GM21528 (cell line): Measurements from ENCODE around the gene ACMSD.
"Not testable (repeated sequence)": the region's sequence is repeated elsewhere in the genome, so short reads cannot be mapped to it uniquely, and the experiment has no call there.

Experiments
- ATAC-seq: cut with Tn5 transposase; IDR thresholded peaks from one replicate; pipeline ENCODE4 v1.9.1; 2021; ENCODE audit warnings: mild to moderate bottlenecking, moderate library complexity; ENCODE audit not compliant: unreplicated experiment, low FRiP score

ACMSD gene

DNA sequence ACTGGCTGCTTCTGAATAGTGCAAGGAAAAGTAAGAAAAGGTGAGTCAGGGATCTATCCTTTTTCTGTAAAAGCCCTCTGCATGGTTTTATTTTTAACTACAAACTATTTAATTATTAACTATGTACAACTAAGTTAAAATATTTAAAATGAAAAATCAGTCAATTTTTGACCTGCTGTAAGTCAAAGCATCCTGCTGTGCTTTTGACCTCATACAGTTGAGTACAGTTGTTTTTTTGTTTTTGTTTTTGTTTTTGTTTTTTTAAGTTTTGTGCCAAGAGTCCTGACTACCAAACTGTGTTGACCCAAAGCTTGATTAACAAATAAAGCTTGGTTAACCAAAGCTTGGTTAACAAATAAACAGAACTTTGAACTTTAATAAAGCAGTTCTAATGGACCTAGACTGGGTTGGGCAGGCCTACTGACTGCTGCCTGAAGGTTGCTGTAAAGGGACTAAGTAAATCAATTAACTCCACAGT is at the start of gene ACMSD:
ACMSD (plus strand) TSS at position 474 of the 478 bp plus-strand sequence. CDS start 67 bp downstream, outside the sequence.
- no peak for ATAC-seq

GRCh38 chr2:134790487-134790886 is 47.9 kb upstream of the ACMSD start:
- ATAC-seq: no peak

- no peak for ATAC-seq
These were observed 46.8 kb upstream of the ACMSD start for GRCh38 chr2:134791616-134792015.

GRCh38 chr2:134792186-134792585 is 46.2 kb upstream of the ACMSD start:
- no peak for ATAC-seq

GRCh38 chr2:134795765-134796164 is 42.7 kb upstream of the ACMSD start:
- no peak for ATAC-seq

DNA sequence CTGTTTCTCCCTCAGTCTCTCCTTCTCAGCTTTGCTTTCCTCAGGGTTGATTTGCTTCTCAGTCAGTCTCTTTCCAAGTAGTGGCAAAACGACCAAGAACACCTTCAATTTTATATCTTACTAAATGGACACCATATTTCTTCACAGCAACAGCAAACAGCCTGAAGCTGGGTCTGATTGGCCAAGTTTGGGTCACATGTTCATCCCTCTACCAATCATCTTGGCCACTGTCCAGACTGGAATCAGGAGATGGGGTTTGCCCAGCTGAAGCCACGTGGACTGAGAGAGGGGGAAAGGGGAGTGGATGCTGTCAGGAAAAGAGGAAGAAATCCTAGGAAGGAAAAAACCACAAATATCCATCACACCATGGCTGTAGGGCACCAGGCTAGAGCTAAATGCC is 42.0 kb upstream of the ACMSD start:
- ATAC-seq: no peak

GRCh38 chr2:134799936-134800335 is 38.5 kb upstream of the ACMSD start:
- no peak for ATAC-seq

- ATAC-seq: no peak
These were observed 38.1 kb upstream of the ACMSD start for GRCh38 chr2:134800341-134800740.

DNA sequence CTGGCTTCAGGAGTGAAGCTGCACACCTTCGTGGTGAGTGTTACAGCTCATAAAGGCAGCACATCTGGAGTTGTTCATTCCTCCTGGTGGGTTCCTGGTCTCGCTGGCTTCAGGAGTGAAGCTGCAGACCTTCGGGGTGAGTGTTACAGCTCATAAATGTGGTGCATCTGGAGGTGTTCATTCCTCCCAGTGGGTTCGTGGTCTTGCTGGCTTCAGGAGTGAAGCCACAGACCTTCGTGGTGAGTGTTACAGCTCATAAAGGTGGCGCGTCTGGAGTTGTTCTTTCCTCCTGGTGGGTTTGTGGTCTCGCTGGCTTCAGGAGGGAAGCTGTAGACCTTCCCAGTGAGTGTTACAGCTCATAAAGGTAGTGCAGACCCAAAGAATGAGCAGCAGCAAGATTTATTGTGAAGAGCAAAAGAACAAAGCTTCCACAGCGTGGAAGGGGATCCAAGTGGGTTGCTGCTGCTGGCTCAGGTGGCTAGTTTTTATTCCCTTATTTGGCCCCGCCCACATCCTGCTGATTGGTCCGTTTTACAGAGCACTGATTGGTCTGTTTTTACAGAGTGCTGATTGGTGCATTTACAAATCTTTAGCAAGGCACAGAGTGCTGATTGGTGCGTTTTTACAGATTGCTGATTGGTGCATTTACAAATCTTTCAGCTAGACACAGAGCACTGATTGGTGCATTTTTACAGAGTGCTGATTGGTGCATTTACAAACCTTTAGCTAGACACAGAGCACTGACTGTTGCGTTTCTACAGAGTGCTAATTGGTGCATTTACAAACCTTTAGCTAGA is 34.6 kb upstream of the ACMSD start:
- not testable (repeated sequence) for ATAC-seq

GRCh38 chr2:134815741-134816140 is 22.7 kb upstream of the ACMSD start:
- no peak for ATAC-seq

- ATAC-seq: no peak
These were observed 20.1 kb upstream of the ACMSD start for GRCh38 chr2:134818321-134818720.

GRCh38 chr2:134819334-134819733 is 19.1 kb upstream of the ACMSD start:
- no peak for ATAC-seq

DNA sequence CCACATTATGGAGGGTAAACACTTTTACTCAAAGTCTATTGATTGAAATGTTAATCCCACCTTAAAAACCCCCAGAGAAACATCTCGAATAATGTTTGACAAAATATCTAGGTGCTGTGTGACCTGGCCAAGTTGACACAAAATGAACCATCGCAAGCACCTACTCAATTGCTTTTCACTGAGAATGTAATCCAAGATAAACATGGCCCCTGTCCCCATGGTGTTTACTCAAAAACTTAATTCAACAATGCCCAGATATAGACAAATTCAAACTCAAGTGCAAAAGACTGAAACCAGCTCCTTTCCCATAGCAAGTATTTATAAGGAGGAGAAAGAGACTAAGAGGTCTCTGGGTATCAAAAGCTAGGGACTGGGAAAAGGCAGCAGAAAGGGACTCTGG is 15.0 kb upstream of the ACMSD start:
- ATAC-seq: no peak

DNA sequence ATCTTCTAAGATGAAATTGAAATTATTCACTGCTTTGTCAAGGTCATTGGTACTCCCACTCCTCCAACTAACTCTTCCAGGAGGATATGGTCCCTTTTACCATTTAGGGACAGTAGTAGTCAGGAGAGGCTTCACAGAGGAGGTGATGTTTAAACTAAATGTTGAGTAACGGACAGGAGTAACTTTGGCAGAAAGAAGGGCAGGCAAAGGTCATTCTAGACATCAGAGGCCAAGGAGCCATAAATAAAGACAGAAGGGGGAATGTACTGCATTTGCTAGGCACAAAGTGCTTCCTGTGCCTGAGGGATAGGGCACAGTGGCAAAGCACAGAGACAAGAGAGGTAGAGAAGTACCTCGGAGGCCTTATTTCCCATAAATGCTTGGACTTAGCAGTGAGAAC is 14.6 kb upstream of the ACMSD start:
- ATAC-seq: no peak

DNA sequence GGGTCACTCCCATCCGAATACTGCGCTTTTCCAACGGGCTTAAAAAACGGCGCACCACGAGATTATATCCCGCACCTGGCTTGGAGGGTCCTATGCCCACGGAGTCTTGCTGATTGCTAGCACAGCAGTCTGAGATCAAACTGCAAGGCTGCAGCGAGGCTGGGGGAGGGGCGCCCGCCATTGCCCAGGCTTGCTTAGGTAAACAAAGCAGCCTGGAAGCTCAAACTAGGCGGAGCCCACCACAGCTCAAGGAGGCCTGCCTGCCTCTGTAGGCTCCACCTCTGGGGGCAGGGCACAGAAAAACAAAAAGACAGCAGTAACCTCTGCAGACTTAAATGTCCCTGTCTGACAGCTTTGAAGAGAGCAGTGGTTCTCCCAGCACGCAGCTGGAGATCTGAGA is 12.7 kb upstream of the ACMSD start:
- ATAC-seq: not testable (repeated sequence)

DNA sequence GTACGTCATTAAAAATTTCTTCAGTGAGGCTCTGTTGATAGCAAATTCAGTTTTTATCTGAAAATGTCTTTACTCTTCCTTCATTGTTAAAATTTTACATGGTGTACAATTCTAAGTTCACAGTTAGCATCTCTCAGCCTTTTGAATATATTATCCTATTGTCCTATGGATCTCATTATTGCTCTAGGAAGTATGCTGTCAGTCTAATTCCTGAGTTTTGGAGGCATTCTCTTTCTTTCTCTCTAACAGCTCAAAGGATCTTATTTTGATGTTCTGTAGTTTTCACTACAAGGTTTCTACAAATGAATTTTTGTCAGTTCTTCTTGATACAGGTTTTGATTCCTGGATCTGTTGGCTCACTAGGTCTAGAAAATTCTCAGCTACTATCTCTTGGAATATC is 2.9 kb upstream of the ACMSD start:
- ATAC-seq: no peak

DNA sequence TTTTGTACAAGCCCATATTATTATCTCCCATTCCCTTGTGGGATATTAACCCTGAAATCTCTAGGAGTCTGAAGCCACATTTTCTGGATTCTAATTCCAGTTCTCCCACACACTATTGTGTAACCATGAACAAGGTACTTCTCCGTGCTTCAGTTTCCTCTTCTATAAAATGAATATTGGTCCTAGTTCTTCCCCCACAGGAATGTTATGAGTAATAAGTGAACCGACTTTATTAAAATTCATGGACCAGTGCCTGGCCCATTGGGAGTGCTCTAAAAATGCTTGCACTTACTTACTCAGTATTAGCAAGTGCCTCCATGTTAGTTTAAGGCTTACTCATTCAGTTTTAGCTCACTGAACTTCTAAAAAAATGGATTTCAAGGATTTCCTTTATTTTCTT is 1.4 kb upstream of the ACMSD start:
- no peak for ATAC-seq

DNA sequence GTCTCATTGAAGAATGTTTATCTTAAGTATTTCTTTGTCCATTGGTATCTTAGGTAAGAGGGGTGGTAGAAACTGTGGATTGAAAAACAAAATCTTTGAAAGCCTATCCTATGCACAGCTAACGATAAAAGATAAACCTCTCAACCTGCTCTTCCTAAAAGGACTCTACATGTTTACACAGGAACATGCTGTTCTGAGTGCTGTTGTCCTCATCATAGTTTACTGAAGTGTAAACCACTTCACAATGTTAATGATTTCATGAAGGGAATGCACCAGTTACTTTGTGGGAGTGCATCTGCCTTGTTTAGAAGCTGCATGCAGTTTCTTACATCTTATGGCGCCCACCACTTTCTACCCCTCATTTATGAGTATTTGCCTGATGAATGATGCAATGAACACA is 1.2 kb downstream of the ACMSD start:
- no peak for ATAC-seq

GRCh38 chr2:134842930-134843490 is 4.6 kb downstream of the ACMSD start:
- ATAC-seq: no peak

GRCh38 chr2:134843968-134844367 is 5.6 kb downstream of the ACMSD start:
- no peak for ATAC-seq

- ATAC-seq: no peak
These were observed 6.6 kb downstream of the ACMSD start for GRCh38 chr2:134845028-134845427.

- ATAC-seq: no peak
These were observed 7.3 kb downstream of the ACMSD start for GRCh38 chr2:134845719-134846118.
